NCI-H526 (cell line): ENCODE measurements around the gene ADAM20.
"Not testable (repeated sequence)": the region's sequence is repeated elsewhere in the genome, so short reads cannot be mapped to it uniquely, and the experiment has no call there.

ENCODE experiments used
- DNase-seq, 2 experiments: peaks; one replicate each; lab custom pipeline; 2025; lab: John Stamatoyannopoulos, UW

Gene ADAM20

GRCh38 chr14:70534904-70535303 is at the start of gene ADAM20:
Gene ADAM20 (minus strand): TSS chr14:70535004. CDS start chr14:70524757, 10,247 bp downstream.
- no peak for DNase-seq

- no peak for DNase-seq
Measured at GRCh38 chr14:70576891-70577290, 42.1 kb upstream of the ADAM20 start.

GRCh38 chr14:70573050-70573449 is 38.2 kb upstream of the ADAM20 start:
- no peak for DNase-seq

- no peak for DNase-seq
Measured at GRCh38 chr14:70571139-70571538, 36.3 kb upstream of the ADAM20 start.

GRCh38 chr14:70567791-70568190 is 33.0 kb upstream of the ADAM20 start:
- peak; percentile 18 to 48 for DNase-seq

- no peak for DNase-seq
Measured at GRCh38 chr14:70563869-70564268, 29.1 kb upstream of the ADAM20 start.

GRCh38 chr14:70563417-70563816 is 28.6 kb upstream of the ADAM20 start:
- DNase-seq = no peak

- DNase-seq = no peak
Measured at GRCh38 chr14:70558356-70558755, 23.6 kb upstream of the ADAM20 start.

GRCh38 chr14:70555890-70556289 is 21.1 kb upstream of the ADAM20 start:
- no peak for DNase-seq

GRCh38 chr14:70538087-70538486 is 3.3 kb upstream of the ADAM20 start:
- DNase-seq = no peak

GRCh38 chr14:70536830-70537229 is 2.0 kb upstream of the ADAM20 start:
- no peak for DNase-seq

GRCh38 chr14:70530417-70530816 is 4.4 kb downstream of the ADAM20 start:
- no peak for DNase-seq

- no peak for DNase-seq
Measured at GRCh38 chr14:70527501-70528105, 7.2 kb downstream of the ADAM20 start.

GRCh38 chr14:70525691-70526090 is 9.1 kb downstream of the ADAM20 start:
- no peak for DNase-seq

- no peak for DNase-seq
Measured at GRCh38 chr14:70515811-70516210, 19.0 kb downstream of the ADAM20 start.

- no peak for DNase-seq
Measured at GRCh38 chr14:70514168-70515069, 20.4 kb downstream of the ADAM20 start.

GRCh38 chr14:70498191-70498590 is 36.6 kb downstream of the ADAM20 start:
- no peak for DNase-seq

- DNase-seq = peak in 1 of 2 experiments; percentile 20
Measured at GRCh38 chr14:70489579-70490200, 45.1 kb downstream of the ADAM20 start.

- not testable (repeated sequence) for DNase-seq
Measured at GRCh38 chr14:70477356-70478105, 57.3 kb downstream of the ADAM20 start.

- peak in 1 of 2 experiments; percentile 1 for DNase-seq
Measured at GRCh38 chr14:70475459-70475858, 59.3 kb downstream of the ADAM20 start.

- no peak for DNase-seq
Measured at GRCh38 chr14:70473825-70474224, 61.0 kb downstream of the ADAM20 start.
